ENCODE results near the gene JAKMIP1. TPM values are rescaled to one million over a fixed set of nuclear protein-coding genes. Genes with fewer than 3 reads are reported as not detected.

Gene JAKMIP1
- total RNA-seq, 4 donors from 2014 or later, result 0.26 to 0.48 TPM; not detected in 2

GRCh38 chr4:6228158-6229067 is 28.1 kb upstream of the JAKMIP1 start:
- Histone ChIP-seq H3K27me3 (no peaks in the 10 kb centered on the region), H3K4me1 (no peaks in the 10 kb centered on the region), H3K9me3 (no peaks in the 10 kb centered on the region), H3K27ac (no peak overlapping the region), H3K36me3 (no peaks in the 10 kb centered on the region), H3K4me3 (no peak overlapping the region)
- no peak for DNase-seq
- TF ChIP-seq CTCF (IDR thresholded peaks at IDR 0.05) (no peak), POLR2A (IDR thresholded peaks at IDR 0.05) (no peak)
- intact Hi-C loops (cut with DNase I; ENCODE audit: low total_unique reads), result no loop called here

DNA sequence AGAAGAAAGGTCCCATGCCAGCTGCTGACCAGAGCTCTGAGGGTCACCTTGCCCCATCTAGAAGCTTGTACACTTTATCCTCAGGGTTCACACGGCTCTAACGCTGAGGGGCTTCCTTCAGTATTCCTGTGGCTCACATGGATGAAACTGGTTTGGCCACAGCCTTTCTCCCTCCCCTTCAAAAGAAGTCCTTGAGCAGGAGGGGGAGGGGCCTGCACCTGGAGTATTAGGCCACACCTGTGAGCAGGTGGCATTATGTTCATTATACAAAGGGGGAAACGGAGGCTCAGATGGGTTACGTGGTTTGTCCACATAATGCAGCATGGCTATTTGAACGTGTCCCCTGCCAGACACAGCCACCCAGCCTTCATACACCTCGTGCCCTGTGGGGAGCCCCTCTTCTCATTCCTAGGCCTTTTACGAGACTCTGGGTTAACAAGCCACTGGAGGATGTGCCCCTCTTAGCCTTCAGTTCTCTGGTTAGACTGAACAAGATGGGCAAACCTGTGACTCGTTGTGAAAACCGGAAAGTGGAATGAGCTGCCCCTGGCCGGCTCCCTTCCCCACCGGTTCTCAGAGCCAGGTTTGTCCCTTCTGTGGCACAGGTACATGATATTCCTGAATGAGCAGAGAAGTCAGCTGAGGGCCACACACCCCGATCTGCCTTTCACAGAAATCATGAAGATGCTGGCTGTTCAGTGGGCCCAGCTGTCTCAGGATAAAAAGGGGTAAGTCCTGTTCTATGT is 27.2 kb upstream of the JAKMIP1 start:
- Histone ChIP-seq H3K9me3 (no peaks in the 10 kb centered on the region), H3K4me3 (no peak overlapping the region), H3K36me3 (no peaks in the 10 kb centered on the region), H3K27me3 (peaks cover 0 to 3% of the 10 kb centered on the region in 2 donors), H3K4me1 (no peaks in the 10 kb centered on the region), H3K27ac (no peak overlapping the region)
- no peak for DNase-seq
- intact Hi-C loops (cut with DNase I; ENCODE audit: low total_unique reads), result no loop called here
- TF ChIP-seq CTCF (IDR thresholded peaks at IDR 0.05) (no peak), POLR2A (IDR thresholded peaks at IDR 0.05) (no peak)

DNA sequence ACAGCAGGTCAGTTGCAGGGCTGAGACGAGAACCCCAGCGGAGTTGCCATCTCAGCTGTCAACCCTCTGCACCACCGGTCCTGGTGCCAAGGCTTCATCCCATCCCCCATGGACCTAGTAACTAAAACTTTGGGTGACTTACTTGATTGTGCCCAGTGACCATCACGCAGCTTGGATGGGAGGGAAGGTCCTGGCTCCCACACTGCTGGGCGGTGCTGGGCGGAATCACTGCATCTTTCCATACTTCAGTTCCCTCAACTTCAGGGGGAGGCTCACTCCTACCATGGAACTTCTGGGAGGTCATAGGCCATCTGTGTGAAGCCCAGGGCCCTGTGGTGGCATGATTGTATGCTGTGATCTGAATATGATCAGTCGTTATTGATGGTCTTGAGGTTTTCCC is 26.2 kb upstream of the JAKMIP1 start:
- Histone ChIP-seq H3K36me3 (no peaks in the 10 kb centered on the region), H3K4me3 (no peak overlapping the region), H3K27ac (no peak overlapping the region), H3K27me3 (peaks cover 1 to 9% of the 10 kb centered on the region in 2 donors), H3K4me1 (no peaks in the 10 kb centered on the region), H3K9me3 (peaks cover 0 to 6% of the 10 kb centered on the region in 2 donors)
- no peak for TF ChIP-seq POLR2A (IDR thresholded peaks at IDR 0.05)
- TF ChIP-seq CTCF (IDR thresholded peaks at IDR 0.05), result no peak
- intact Hi-C loops (cut with DNase I; ENCODE audit: low total_unique reads), result no loop called here
- no peak for DNase-seq

GRCh38 chr4:6225469-6225868 is 25.1 kb upstream of the JAKMIP1 start:
- H3K9me3 ChIP-seq, result peaks cover 0 to 6% of the 10 kb centered on the region in 2 donors
- DNase-seq, result no peak
- TF ChIP-seq POLR2A (IDR thresholded peaks at IDR 0.05), result no peak
- TF ChIP-seq CTCF (IDR thresholded peaks at IDR 0.05), result no peak

DNA sequence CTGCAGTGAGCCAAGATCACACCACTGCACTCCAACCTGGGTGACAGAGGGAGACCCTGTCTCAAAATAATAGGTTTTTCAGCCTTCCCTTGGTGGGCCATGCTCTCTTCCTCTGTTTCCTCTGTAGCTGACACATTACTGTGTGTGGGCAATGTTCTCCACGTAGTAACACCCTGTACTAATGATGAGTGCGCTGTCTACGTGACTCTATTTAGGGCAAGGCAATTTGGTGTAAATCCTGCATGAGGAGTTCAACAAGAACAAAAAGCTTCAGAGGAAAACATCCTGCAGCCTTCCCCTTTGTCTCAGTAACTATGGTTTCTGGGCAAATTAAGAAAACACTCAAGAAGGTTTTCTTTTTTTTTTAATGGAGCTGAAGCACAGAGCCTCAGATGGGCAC is 24.4 kb upstream of the JAKMIP1 start:
- Histone ChIP-seq H3K27ac (no peak overlapping the region), H3K4me3 (no peak overlapping the region), H3K27me3 (peaks cover 10 to 11% of the 10 kb centered on the region in 2 donors), H3K9me3 (peaks cover 0 to 6% of the 10 kb centered on the region in 2 donors), H3K4me1 (no peaks in the 10 kb centered on the region), H3K36me3 (no peaks in the 10 kb centered on the region)
- TF ChIP-seq CTCF (IDR thresholded peaks at IDR 0.05) (no peak), POLR2A (IDR thresholded peaks at IDR 0.05) (no peak)
- intact Hi-C loops (cut with DNase I; ENCODE audit: low total_unique reads), result no loop called here
- no peak for DNase-seq

More at GRCh38 chr4:6225469-6225868, 25.1 kb upstream of the JAKMIP1 start:
- intact Hi-C loops (cut with DNase I; ENCODE audit: low total_unique reads), result no loop called here
- Histone ChIP-seq H3K4me1 (no peaks in the 10 kb centered on the region), H3K36me3 (no peaks in the 10 kb centered on the region), H3K27me3 (peaks cover 9 to 10% of the 10 kb centered on the region in 2 donors), H3K27ac (no peak overlapping the region), H3K4me3 (no peak overlapping the region)
